ENCODE data around the gene MESD. TPM values are rescaled to one million over a fixed set of nuclear protein-coding genes. Genes with fewer than 3 reads are reported as not detected.

MESD gene
- total and polyA plus RNA-seq, 2 of the 4 experiments (the other 2 are of a cell fraction), result 10.0 to 14.0 TPM

- peak overlapping the region; percentile 33 for H2BK5ac ChIP-seq (ENCODE audit: low read depth, low read length, poor library complexity, severe bottlenecking)
- no peak overlapping the region for H3K9ac ChIP-seq (ENCODE audit: low read depth, low read length)
- H3K14ac ChIP-seq (replicated peaks; ENCODE audit: low read depth, low read length), result 0 out of 2 replicates have a peak overlapping the region, but pooled peaks have one; percentile 1
- no peak overlapping the region for H3K4me3 ChIP-seq (ENCODE audit: insufficient read depth, low read depth, low read length)
- ATAC-seq (ENCODE audit: low read depth) (peak; percentile 89), DNase-seq (peak; percentile 76)
- H3K4ac ChIP-seq (ENCODE audit: low read depth, low read length), result peak overlapping the region; percentile 46; the same call in 1 of the 2 replicates
- peaks cover 13% of the 10 kb centered on the region for H3K4me1 ChIP-seq (ENCODE audit: control insufficient read depth, insufficient read depth, low read length)
- ChIA-PET CTCF (interaction anchor here (1.0 to 1.3 kb wide), 3 partner anchors 10 to 400 kb away, joined by 3 to 5 read pairs (median 4); partner anchors contain the start of gene CEMIP), POLR2A (ENCODE audit: unreplicated experiment) (no interaction called here)
- peak overlapping the region in 1 of 2 experiments; percentile 62; a peak in 1 of 4 replicates for H4K8ac ChIP-seq (ENCODE audit: low read depth in 2 of 2, low read length in 2 of 2)
- H3K18ac ChIP-seq (ENCODE audit: low read depth, low read length), result no peak overlapping the region
- no peak overlapping the region for H4K91ac ChIP-seq (ENCODE audit: insufficient read depth, low read depth, low read length)
- dilution Hi-C loops (cut with HindIII; ENCODE audit: low sequenced_read_pairs, unreplicated experiment) (no loop called here), in situ Hi-C loops (cut with MboI; ENCODE audit: low sequenced_read_pairs) (loop anchor here (5.0 kb wide), 1 partner anchor 510 kb away; no protein-coding TSS in a partner anchor), intact Hi-C loops (cut with micrococcal nuclease) (no loop called here)
- H3K9me1 ChIP-seq (ENCODE audit: insufficient read depth, low read length), result peaks cover 15% of the 10 kb centered on the region
- no peak for TF ChIP-seq SMC3 (IDR thresholded peaks at IDR 0.05; ENCODE audit: low read depth, low read length)
- no peak for TF ChIP-seq USF2 (IDR thresholded peaks at IDR 0.05; ENCODE audit: low read depth, low read length)
- TF ChIP-seq CEBPB (IDR thresholded peaks at IDR 0.05; ENCODE audit: low read depth, low read length), result no peak
- TF ChIP-seq RAD21 (IDR thresholded peaks at IDR 0.05; ENCODE audit: low read length), result no peak
- TF ChIP-seq MAFK (IDR thresholded peaks at IDR 0.05; ENCODE audit: low read depth, low read length), result no peak
- TF ChIP-seq POLR2A (IDR thresholded peaks at IDR 0.05; ENCODE audit: low read depth, low read length), result no peak
- no peak for TF ChIP-seq MAZ (IDR thresholded peaks at IDR 0.05; ENCODE audit: borderline replicate concordance, low read depth, low read length)
- TF ChIP-seq RCOR1 (IDR thresholded peaks at IDR 0.05; ENCODE audit: insufficient replicate concordance, low read length), result no peak
- no peak for TF ChIP-seq NFE2L2 (IDR thresholded peaks at IDR 0.05; ENCODE audit: low read depth, low read length)
- TF ChIP-seq CHD1 (IDR thresholded peaks at IDR 0.05; ENCODE audit: low read depth, low read length), result no peak
- TF ChIP-seq CTCF (conservative IDR thresholded peaks at IDR 0.05; ENCODE audit: low read depth, low read length), result no peak
- no CpG with 5 or more reads among the region's 3 CpGs for WGBS, 2 experiments (ENCODE audit: extremely low coverage in 2 of 2, insufficient read length in 1 of 2)
- peak overlapping the region; percentile 33 for H2AK9ac ChIP-seq (replicated peaks; ENCODE audit: low read depth, low read length, poor library complexity)
- H3K23ac ChIP-seq (ENCODE audit: low read depth, low read length), result no peak overlapping the region
- H3K27me3 ChIP-seq (ENCODE audit: control insufficient read depth, insufficient read depth, low read length), result no peaks in the 10 kb centered on the region
- peaks cover 9 to 10% of the 10 kb centered on the region in 2 experiments; a peak in 2 of 4 replicates for H3K79me1 ChIP-seq (ENCODE audit: low read depth in 1 of 2, low read length in 2 of 2)
- H4K20me1 ChIP-seq (ENCODE audit: insufficient read depth, low read length), result peaks cover 12% of the 10 kb centered on the region; the same call in 1 of the 2 replicates
- peak overlapping the region; percentile 68 for H2AFZ ChIP-seq (replicated peaks; ENCODE audit: low read length, poor library complexity)
- peak overlapping the region; percentile 47; the same call in 1 of the 2 replicates for H2BK20ac ChIP-seq (ENCODE audit: low read depth, low read length)
- peaks cover 4% of the 10 kb centered on the region; the same call in 1 of the 2 replicates for H3K36me3 ChIP-seq (ENCODE audit: control insufficient read depth, insufficient read depth, low read length)
- no peak overlapping the region for H4K5ac ChIP-seq (ENCODE audit: low read depth, low read length)
- no peak overlapping the region for H2BK15ac ChIP-seq (ENCODE audit: low read depth, low read length)
- H3K56ac ChIP-seq (ENCODE audit: extremely low read depth, insufficient read depth, low read length), result no peak overlapping the region
- no peaks in the 10 kb centered on the region for H3K9me3 ChIP-seq (ENCODE audit: control insufficient read depth, insufficient read depth, low read length)
- H3K4me2 ChIP-seq (ENCODE audit: low read depth, low read length), result peak overlapping the region; percentile 24; the same call in 1 of the 2 replicates
- H2AK5ac ChIP-seq (ENCODE audit: low read depth, low read length), result peak overlapping the region; percentile 73; the same call in 1 of the 2 replicates
- BruUV-seq (replicated peaks), result no TSS peak
- H2BK120ac ChIP-seq (ENCODE audit: low read depth, low read length), result peak overlapping the region; percentile 47; the same call in 1 of the 2 replicates
- peak overlapping the region; percentile 38; the same call in 1 of the 2 replicates for H3K27ac ChIP-seq (ENCODE audit: insufficient read depth, low read length)
Measured at GRCh38 chr15:80967451-80967850, 22.2 kb downstream of the MESD start.

Measured in IMR-90 (cell line).